ENCODE measurements around the gene ZNF12.

Gene ZNF12

DNA sequence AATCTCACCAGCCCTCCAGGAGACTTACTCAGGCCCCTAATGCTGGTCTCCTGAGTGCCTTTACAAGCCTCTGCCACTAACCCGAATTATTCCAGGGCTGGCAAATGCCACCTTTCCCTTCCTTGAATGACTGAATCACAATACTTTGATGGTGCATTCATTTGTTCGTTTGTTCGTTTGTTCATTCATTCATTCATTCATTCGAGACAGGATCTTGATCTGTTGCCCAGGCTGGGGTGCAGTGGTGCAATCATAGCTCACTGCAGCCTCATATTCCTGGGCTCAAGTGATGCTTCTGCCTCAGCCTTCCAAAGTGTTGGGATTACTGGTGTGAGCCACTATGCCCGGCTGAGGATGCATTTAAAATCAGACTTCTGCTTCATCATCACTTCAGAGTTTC is 6.0 kb downstream of the ZNF12 start:
- TF ChIP-seq, protein P1, sequence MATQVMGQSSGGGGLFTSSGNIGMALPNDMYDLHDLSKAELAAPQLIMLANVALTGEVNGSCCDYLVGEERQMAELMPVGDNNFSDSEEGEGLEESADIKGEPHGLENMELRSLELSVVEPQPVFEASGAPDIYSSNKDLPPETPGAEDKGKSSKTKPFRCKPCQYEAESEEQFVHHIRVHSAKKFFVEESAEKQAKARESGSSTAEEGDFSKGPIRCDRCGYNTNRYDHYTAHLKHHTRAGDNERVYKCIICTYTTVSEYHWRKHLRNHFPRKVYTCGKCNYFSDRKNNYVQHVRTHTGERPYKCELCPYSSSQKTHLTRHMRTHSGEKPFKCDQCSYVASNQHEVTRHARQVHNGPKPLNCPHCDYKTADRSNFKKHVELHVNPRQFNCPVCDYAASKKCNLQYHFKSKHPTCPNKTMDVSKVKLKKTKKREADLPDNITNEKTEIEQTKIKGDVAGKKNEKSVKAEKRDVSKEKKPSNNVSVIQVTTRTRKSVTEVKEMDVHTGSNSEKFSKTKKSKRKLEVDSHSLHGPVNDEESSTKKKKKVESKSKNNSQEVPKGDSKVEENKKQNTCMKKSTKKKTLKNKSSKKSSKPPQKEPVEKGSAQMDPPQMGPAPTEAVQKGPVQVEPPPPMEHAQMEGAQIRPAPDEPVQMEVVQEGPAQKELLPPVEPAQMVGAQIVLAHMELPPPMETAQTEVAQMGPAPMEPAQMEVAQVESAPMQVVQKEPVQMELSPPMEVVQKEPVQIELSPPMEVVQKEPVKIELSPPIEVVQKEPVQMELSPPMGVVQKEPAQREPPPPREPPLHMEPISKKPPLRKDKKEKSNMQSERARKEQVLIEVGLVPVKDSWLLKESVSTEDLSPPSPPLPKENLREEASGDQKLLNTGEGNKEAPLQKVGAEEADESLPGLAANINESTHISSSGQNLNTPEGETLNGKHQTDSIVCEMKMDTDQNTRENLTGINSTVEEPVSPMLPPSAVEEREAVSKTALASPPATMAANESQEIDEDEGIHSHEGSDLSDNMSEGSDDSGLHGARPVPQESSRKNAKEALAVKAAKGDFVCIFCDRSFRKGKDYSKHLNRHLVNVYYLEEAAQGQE (IDR thresholded peaks at IDR 0.05; ENCODE audit: insufficient replicate concordance, low read depth), result no peak
- TF ChIP-seq POLR2AphosphoS5 (IDR thresholded peaks at IDR 0.05; ENCODE audit: low read depth), result no peak
- TF ChIP-seq, protein P2, sequence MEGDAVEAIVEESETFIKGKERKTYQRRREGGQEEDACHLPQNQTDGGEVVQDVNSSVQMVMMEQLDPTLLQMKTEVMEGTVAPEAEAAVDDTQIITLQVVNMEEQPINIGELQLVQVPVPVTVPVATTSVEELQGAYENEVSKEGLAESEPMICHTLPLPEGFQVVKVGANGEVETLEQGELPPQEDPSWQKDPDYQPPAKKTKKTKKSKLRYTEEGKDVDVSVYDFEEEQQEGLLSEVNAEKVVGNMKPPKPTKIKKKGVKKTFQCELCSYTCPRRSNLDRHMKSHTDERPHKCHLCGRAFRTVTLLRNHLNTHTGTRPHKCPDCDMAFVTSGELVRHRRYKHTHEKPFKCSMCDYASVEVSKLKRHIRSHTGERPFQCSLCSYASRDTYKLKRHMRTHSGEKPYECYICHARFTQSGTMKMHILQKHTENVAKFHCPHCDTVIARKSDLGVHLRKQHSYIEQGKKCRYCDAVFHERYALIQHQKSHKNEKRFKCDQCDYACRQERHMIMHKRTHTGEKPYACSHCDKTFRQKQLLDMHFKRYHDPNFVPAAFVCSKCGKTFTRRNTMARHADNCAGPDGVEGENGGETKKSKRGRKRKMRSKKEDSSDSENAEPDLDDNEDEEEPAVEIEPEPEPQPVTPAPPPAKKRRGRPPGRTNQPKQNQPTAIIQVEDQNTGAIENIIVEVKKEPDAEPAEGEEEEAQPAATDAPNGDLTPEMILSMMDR (IDR thresholded peaks at IDR 0.05; ENCODE audit: insufficient read depth, low read length), result no peak
- no peak for TF ChIP-seq SPI1 (IDR thresholded peaks at IDR 0.05; ENCODE audit: borderline replicate concordance, low read depth)
- TF ChIP-seq GABPA (IDR thresholded peaks at IDR 0.05; ENCODE audit: low read depth), result no peak
- Histone ChIP-seq H3K27me3 (ENCODE audit: insufficient read depth, poor library complexity, severe bottlenecking) (no peaks in the 10 kb centered on the region), H3K4me3 (replicated peaks; ENCODE audit: insufficient read depth, low read length) (no peak overlapping the region), H3K27ac (replicated peaks) (no peak overlapping the region)
- DNase-seq (ENCODE audit: low read depth in 1 of 2, low spot score in 1 of 2), result no peak

DNA sequence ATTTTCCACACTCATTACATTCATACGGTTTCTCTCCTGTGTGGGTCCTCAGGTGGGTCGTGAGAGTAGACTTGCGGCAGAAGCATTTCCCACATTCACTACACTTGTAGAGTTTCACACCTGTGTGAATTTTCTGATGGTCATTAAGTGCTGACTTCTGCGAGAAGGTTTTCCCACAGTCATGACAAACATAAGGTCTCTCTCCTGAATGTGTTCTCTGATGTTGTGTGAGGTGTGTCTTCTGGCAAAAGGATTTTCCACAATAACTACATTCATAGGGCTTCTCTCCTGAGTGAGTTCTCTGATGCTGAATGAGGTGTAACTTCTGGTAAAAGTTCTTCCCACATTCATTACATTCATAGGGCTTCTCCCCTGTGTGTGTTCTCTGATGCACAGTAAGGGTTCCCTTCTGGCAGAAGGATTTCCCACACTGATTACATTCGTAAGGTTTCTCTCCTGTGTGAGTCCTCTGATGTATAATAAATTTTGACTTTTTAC is 15.1 kb downstream of the ZNF12 start:
- TF ChIP-seq GABPA (IDR thresholded peaks at IDR 0.05; ENCODE audit: low read depth), result no peak
- TF ChIP-seq SPI1 (IDR thresholded peaks at IDR 0.05; ENCODE audit: borderline replicate concordance, low read depth), result no peak
- TF ChIP-seq, protein P1 (IDR thresholded peaks at IDR 0.05; ENCODE audit: insufficient replicate concordance, low read depth), result no peak
- TF ChIP-seq, protein P2 (IDR thresholded peaks at IDR 0.05; ENCODE audit: insufficient read depth, low read length), result no peak
- TF ChIP-seq POLR2AphosphoS5 (IDR thresholded peaks at IDR 0.05; ENCODE audit: low read depth), result 0 out of 2 replicates have a peak, but pooled peaks have one; percentile 27
- H3K27me3 ChIP-seq (ENCODE audit: insufficient read depth, poor library complexity, severe bottlenecking), result no peaks in the 10 kb centered on the region
- H3K4me3 ChIP-seq (replicated peaks; ENCODE audit: insufficient read depth, low read length), result no peak overlapping the region
- DNase-seq (ENCODE audit: low read depth in 1 of 2, low spot score in 1 of 2), result no peak
- H3K27ac ChIP-seq (replicated peaks), result no peak overlapping the region

DNA sequence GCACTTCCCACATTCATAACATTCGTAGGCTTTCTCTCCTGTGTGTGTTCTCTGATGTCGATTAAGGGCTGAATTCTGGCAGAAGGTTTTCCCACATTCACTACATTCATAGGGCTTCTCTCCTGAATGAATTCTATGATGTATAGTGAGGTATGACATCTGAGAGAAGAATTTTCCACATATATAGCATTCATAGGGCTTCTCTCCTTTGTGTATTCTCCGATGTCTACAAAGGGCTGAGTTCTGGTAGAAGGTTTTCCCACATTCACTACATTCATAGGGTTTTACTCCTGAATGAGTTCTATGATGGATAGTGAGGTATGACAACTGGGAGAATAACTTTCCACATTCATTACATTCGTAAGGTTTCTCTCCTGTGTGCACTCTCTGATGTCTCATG is 15.6 kb downstream of the ZNF12 start:
- H3K27me3 ChIP-seq (ENCODE audit: insufficient read depth, poor library complexity, severe bottlenecking), result no peaks in the 10 kb centered on the region
- DNase-seq (ENCODE audit: low read depth in 1 of 2, low spot score in 1 of 2), result no peak
- TF ChIP-seq, protein P2 (IDR thresholded peaks at IDR 0.05; ENCODE audit: insufficient read depth, low read length), result no peak
- TF ChIP-seq GABPA (IDR thresholded peaks at IDR 0.05; ENCODE audit: low read depth) (no peak), SPI1 (IDR thresholded peaks at IDR 0.05; ENCODE audit: borderline replicate concordance, low read depth) (no peak), POLR2AphosphoS5 (IDR thresholded peaks at IDR 0.05; ENCODE audit: low read depth) (no peak)
- TF ChIP-seq, protein P1 (IDR thresholded peaks at IDR 0.05; ENCODE audit: insufficient replicate concordance, low read depth), result no peak
- H3K4me3 ChIP-seq (replicated peaks; ENCODE audit: insufficient read depth, low read length), result no peak overlapping the region
- no peak overlapping the region for H3K27ac ChIP-seq (replicated peaks)

All from HL-60 (cell line).